GM18502 (cell line): ENCODE data around the gene CD83.
"Not testable (repeated sequence)": the region's sequence is repeated elsewhere in the genome, so short reads cannot be mapped to it uniquely, and the experiment has no call there.

Experiments used
- ATAC-seq: cut with Tn5 transposase; IDR thresholded peaks from one replicate; pipeline ENCODE4 v1.9.1; 2021; ENCODE audit warnings: mild to moderate bottlenecking; ENCODE audit not compliant: unreplicated experiment, poor library complexity

CD83 gene

GRCh38 chr6:14117158-14118090 is at the start of gene CD83:
TSS of gene CD83 (plus strand) at chr6:14117772. CDS start at chr6:14117812, 40 bp downstream.
- peak; percentile 70 for ATAC-seq

- ATAC-seq, result no peak
Observed at GRCh38 chr6:14068133-14068532, 49.4 kb upstream of the CD83 start.

- ATAC-seq, result no peak
Observed at GRCh38 chr6:14068623-14069022, 48.9 kb upstream of the CD83 start.

- no peak for ATAC-seq
Observed at GRCh38 chr6:14070457-14070856, 47.1 kb upstream of the CD83 start.

GRCh38 chr6:14072084-14072483 is 45.5 kb upstream of the CD83 start:
- no peak for ATAC-seq

- ATAC-seq, result not testable (repeated sequence)
Observed at GRCh38 chr6:14073561-14074354, 43.8 kb upstream of the CD83 start.

GRCh38 chr6:14074476-14075094 is 43.0 kb upstream of the CD83 start:
- ATAC-seq, result no peak

- ATAC-seq, result peak; percentile 72
Observed at GRCh38 chr6:14075095-14075503, 42.5 kb upstream of the CD83 start.

- no peak for ATAC-seq
Observed at GRCh38 chr6:14077193-14077867, 40.2 kb upstream of the CD83 start.

- ATAC-seq, result no peak
Observed at GRCh38 chr6:14079433-14079832, 38.1 kb upstream of the CD83 start.

GRCh38 chr6:14079971-14080370 is 37.6 kb upstream of the CD83 start:
- no peak for ATAC-seq

GRCh38 chr6:14081126-14081525 is 36.4 kb upstream of the CD83 start:
- no peak for ATAC-seq

- ATAC-seq, result no peak
Observed at GRCh38 chr6:14082771-14083170, 34.8 kb upstream of the CD83 start.

GRCh38 chr6:14083262-14083661 is 34.3 kb upstream of the CD83 start:
- no peak for ATAC-seq

GRCh38 chr6:14083751-14084150 is 33.8 kb upstream of the CD83 start:
- ATAC-seq, result no peak

GRCh38 chr6:14084388-14084787 is 33.2 kb upstream of the CD83 start:
- ATAC-seq, result no peak

GRCh38 chr6:14085176-14085787 is 32.3 kb upstream of the CD83 start:
- ATAC-seq, result no peak

- ATAC-seq, result no peak
Observed at GRCh38 chr6:14086701-14087100, 30.9 kb upstream of the CD83 start.

GRCh38 chr6:14088600-14089192 is 28.9 kb upstream of the CD83 start:
- no peak for ATAC-seq
